ENCODE results near the gene GPX2.
A peak's percentile ranks its signal among the peaks of the same experiment; 100 is the strongest.

The GPX2 gene

DNA sequence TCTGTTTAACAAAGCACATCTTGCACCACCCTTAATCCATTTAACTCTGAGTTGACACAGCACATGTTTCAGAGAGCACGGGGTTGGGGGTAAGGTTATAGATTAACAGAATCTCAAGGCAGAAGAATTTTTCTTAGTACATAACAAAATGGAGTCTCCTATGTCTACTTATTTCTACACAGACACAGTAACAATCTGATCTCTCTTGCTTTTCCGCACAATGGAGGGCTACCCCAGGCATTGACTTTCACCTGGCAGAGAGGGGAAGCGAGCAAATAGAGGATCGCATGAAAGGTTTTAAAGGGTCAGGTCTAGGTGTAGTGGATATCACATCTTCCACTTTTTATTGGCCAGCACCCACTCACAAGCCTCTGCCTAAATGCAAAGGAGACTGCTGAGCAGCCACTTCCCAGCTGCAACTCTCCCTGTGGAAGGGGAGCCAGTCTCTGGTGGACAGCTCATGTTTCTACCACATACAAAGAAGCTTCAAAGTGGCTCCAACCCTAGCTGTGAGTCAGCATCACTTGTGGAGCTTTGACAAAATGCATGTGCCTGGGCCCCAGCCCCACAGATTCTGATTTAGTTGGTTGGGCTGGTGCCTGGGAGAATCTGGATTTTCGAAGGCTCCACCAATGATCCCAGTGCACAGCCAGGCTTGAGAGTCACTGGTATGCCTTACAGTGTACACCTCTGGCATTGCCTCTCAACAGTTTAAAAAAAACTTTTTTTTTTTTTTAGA, 37.0 kb upstream of the GPX2 start:
- no peak overlapping the region for H3K4me3 ChIP-seq (replicated peaks; ENCODE audit: low read depth, low read length)
- DNase-seq (ENCODE audit: extremely low read depth, low read depth), result no peak
- no peak for TF ChIP-seq CTCF (IDR thresholded peaks at IDR 0.05; ENCODE audit: low read depth, low read length, missing control alignments)

- no peak for TF ChIP-seq CTCF (IDR thresholded peaks at IDR 0.05; ENCODE audit: low read depth, low read length, missing control alignments)
- no peak for DNase-seq (ENCODE audit: extremely low read depth, low read depth)
- no peak overlapping the region for H3K4me3 ChIP-seq (replicated peaks; ENCODE audit: low read depth, low read length)
These were observed 32.0 kb upstream of the GPX2 start for GRCh38 chr14:64974563-64974962.

GRCh38 chr14:64973826-64974225, 31.3 kb upstream of the GPX2 start:
- H3K4me3 ChIP-seq (replicated peaks; ENCODE audit: low read depth, low read length), result no peak overlapping the region
- DNase-seq (ENCODE audit: extremely low read depth, low read depth), result no peak
- TF ChIP-seq CTCF (IDR thresholded peaks at IDR 0.05; ENCODE audit: low read depth, low read length, missing control alignments), result no peak

DNA sequence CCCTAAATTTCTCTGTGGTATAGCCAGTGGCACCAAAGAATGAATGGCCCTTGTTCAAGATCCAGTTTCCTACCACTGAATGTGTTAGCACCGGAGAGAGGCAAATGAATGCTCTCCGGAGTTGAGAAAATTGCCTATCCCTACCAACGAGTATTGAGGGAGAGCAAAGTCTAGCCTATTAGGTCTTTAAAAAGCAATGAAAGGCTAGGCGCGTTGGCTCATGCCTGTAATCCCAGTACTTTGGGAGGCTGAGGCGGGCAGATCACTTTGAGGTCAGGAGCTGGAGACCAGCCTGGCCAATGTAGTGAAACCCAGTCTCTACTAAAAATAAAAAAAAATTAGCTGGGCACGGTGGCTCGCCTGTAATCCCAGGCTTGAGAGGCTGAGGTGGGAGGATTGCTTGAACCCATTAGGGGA, 30.5 kb upstream of the GPX2 start:
- DNase-seq (ENCODE audit: extremely low read depth, low read depth), result no peak
- no peak for TF ChIP-seq CTCF (IDR thresholded peaks at IDR 0.05; ENCODE audit: low read depth, low read length, missing control alignments)
- no peak overlapping the region; the same call in 1 of the 2 replicates for H3K4me3 ChIP-seq (replicated peaks; ENCODE audit: low read depth, low read length)

- no peak for TF ChIP-seq CTCF (IDR thresholded peaks at IDR 0.05; ENCODE audit: low read depth, low read length, missing control alignments)
- peak within 1 kb of the TSS; percentile 44 for H3K4me3 ChIP-seq (replicated peaks; ENCODE audit: low read depth, low read length)
- DNase-seq (ENCODE audit: extremely low read depth, low read depth), result no peak
These were observed 29.6 kb upstream of the GPX2 start, which contains the start of gene RAB15 for GRCh38 chr14:64971943-64972791. Gene RAB15 (minus strand): TSS chr14:64972336. CDS start chr14:64972076, 260 bp downstream.

GRCh38 chr14:64971491-64971942, 29.0 kb upstream of the GPX2 start:
- no peak for TF ChIP-seq CTCF (IDR thresholded peaks at IDR 0.05; ENCODE audit: low read depth, low read length, missing control alignments)
- no peak for DNase-seq (ENCODE audit: extremely low read depth, low read depth)
- peak overlapping the region; percentile 44 for H3K4me3 ChIP-seq (replicated peaks; ENCODE audit: low read depth, low read length)
